ENCODE measurements around the gene GSS.

GSS gene

GRCh38 chr20:34977365-34978091 is 21.9 kb upstream of the GSS start:
- no peak for DNase-seq

GRCh38 chr20:34976286-34976685 is 20.7 kb upstream of the GSS start:
- no peak for DNase-seq

GRCh38 chr20:34974246-34974645 is 18.6 kb upstream of the GSS start:
- DNase-seq, result no peak

GRCh38 chr20:34971561-34972235 is 16.1 kb upstream of the GSS start:
- DNase-seq, result no peak

GRCh38 chr20:34970846-34971560 is 15.4 kb upstream of the GSS start:
- DNase-seq, result no peak

DNA sequence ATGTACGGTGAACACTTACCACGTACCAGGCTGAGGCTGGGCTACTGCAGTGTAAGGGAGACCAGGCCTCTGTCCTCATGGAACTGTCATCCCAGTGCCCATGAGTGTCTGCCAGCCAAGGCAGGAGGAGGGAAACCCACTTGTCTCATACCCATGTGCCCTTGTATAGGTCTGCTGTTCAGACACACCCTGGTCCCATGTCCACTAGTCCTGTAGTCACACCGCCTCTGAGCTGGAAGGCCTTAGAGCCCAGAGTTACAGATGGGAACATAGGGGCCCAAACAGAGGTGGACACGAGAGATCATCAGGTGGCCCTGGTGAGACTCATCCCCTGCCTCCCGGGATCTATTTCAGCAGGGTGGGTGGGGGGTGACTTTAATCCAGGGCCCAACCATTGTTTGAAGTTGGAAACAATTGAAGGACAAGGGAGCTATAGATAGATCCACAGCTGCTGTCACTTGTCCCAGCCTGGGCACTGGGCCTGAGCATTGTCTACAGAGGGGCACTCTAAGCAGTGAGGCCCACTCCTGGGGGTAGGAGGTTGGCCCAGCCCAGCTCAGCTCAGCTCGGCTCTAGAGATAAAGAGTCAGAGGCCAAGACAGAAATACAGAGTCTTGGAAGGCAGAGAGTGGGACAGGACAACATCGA is 14.7 kb upstream of the GSS start:
- no peak for DNase-seq

GRCh38 chr20:34968042-34968775 is 12.6 kb upstream of the GSS start:
- no peak for DNase-seq

GRCh38 chr20:34967421-34967820 is 11.8 kb upstream of the GSS start:
- DNase-seq, result no peak

- no peak for DNase-seq
These were observed 9.4 kb upstream of the GSS start for GRCh38 chr20:34965051-34965450.

- no peak for DNase-seq
These were observed 8.9 kb upstream of the GSS start for GRCh38 chr20:34964486-34964885.

DNA sequence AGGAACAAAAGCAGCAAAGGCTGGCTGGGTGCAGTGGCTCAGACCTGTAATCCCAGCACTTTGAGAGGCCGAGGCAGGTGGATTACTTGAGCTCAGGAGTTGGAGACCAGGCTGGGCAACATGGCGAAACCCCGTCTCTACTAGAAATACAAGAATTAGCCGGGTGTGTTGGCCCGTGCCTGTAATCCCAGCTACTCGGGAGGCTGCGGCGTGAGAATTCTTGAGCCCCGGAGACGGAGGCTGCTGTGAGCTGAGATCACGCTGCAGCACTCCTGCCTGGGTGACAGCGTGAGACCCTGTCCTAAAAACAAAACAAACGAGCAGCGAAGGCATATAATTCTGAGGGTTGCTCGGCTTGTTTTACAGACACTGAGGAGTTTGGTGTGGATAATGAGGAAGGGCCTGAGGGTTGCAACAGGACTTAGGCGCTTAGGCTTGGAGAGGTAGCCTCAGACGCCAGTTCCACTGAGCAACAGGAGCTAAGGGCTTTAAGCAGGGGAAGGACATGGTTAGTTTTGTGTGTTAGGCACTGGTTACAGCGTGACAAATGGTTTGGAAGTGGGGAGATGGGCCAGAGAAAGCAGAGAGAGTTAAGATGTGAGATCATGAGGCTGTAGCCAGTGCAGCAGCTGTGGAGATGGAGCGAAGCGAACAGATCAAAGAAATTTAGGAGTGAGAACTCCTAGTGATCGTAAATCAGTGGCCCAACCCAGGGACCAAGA is 1.3 kb upstream of the GSS start:
- DNase-seq, result no peak

DNA sequence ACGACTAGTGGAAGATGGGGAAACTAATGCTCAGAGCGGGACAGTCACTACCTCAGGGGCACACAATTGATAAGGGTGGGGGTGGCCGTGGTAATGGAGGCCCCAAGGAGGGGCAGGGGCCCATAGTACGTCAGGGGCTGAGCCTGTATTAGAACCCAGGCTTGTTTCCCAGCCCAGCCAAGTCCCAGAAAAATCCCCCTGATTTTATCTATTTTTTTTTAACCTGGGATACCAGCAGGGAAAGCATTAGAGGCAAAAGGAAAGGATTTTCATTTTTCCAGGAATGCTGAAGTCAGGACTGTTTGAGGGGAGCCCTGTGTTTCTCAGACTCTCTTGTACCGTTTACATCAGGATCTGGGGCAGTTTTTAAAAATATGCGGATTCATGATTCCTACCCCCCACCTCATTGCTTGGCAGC is 444 bp upstream of the GSS start:
- DNase-seq, result no peak

DNA sequence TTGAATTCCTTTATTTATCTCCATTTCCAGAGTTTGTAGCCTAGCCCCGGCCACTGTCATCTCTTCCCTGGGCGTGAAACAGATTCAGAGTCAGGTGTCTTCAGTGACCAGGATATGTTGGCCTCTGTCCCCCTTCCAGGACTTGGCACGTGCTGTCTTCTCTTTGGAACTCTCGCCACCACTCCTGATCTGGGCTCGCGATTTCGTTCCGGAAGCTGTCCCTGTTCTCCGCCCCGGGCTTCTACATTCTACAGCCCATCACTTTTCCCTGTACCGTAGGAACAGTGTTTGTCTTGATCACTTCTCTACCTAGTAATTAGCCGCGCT is 739 bp downstream of the GSS start:
- DNase-seq, result no peak

- DNase-seq, result no peak
These were observed 1.6 kb downstream of the GSS start for GRCh38 chr20:34953960-34954359.

GRCh38 chr20:34952671-34953070 is 2.9 kb downstream of the GSS start:
- DNase-seq, result no peak

DNA sequence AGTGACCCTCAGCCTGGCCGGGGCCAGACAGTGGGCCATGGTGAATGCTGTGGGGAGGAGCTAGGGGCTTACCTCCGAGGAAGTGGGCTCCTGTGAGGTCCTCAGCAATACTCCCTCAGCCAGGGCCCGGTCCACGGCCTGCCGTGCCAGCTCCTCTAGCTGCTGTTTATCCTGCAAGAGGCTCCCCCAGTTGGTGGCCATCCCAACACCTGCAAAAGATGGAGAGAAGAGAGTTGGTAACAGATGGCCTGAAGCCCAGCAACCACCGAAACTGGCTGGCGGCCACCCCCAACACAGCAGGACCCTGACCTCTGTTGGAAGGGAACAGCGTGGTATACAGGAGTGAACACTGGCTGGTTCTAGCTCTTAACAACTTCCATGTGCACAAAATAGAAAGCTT is 4.0 kb downstream of the GSS start:
- no peak for DNase-seq

GRCh38 chr20:34951252-34951651 is 4.4 kb downstream of the GSS start:
- peak; percentile 39 for DNase-seq

DNA sequence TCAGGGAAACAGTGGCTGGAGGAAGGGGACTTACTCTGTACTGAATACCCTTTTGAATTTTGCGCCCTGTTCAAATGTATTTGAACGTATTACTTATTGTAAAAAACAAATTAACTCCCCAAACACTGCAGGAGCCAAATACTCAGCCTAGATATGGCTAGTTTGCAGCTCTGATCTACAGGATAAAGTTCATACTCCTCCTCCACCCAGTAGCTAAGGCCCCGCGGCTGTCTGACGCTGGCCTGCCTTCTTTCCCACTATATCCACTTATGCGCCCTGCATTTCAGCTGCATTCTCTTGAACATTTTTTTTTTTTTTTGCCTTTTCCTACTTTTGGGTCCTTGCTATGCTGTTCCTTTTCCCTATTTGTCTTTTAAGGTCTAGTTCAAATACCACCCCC is 6.5 kb downstream of the GSS start:
- DNase-seq, result no peak

GRCh38 chr20:34948030-34948429 is 7.6 kb downstream of the GSS start:
- no peak for DNase-seq

DNA sequence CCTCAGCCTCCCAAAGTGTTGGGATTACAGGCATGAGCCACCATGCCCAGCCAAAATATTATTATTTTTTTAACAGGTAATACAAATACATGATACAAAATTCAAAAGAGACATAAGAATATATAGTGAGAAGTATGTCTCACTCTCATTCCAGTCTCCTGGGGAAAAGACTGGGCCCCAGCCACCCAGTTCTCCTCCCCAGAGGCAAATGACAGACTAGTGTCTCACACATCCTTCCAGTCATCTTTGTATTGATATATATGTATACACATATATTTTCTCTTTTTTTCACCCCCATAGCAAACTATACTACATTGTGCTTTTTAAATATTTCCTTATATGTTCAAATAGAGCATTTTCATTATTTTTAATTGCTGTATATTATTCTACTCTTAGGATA is 8.3 kb downstream of the GSS start:
- no peak for DNase-seq

DNA sequence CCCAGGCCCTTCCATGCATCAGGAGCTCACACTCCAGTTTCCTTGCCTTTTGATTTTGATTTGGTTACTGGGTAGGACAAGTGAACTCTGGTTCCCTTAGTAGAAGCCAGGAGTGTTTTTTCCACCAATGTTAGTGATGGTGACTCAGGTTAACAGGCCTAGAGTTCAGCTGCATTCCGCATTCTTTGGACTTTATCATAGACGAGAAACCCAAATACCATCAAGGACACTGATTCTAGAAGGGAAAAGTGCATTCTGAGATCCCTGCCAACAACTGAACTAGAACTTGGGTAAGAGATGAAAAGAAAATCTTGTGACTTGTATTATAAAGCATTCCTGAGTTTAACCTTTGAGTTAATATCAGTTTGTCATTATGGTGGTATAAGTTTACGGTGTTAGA is 8.9 kb downstream of the GSS start:
- DNase-seq, result no peak

DNA sequence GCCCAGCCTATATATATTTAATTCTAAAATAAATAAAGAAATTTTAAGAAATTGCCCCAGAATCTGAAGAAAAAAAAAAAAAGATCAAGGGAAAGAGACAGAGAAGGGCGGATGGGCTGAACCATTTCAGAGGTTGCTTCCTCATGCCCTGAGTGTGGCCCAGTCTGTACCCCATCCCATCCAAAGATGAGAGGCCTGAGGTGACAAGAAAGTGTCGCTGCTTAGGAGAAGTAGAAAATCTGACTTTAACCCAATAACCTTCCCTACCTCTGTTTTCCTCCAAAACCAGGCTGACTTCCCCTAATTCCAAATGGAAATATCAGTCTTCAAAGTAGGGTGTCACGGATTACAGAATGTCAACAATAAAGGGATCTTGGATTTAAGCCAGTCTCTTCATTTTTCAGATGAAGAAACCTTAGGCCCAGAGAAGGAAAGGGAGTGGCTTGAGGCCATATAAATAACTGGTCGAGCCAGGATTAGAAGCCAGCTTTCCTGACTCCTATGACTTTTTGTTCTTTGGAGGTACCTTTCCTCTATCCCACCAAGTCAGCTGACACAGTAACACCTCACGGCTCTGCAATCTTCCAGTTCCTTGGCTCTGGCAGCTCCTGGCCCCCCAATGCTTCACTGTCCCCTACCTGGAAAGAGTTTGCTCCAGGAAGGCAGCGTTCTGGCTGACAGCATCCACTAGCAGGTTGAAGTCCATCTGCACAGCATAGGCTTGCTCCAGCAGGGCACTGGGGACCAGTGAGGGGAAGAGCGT is 10.1 kb downstream of the GSS start:
- no peak for DNase-seq
